ENCODE data around the gene TLX3. TPM values are rescaled to one million over a fixed set of nuclear protein-coding genes. Genes with fewer than 3 reads are reported as not detected.
"Not testable (repeated sequence)": the region's sequence is repeated elsewhere in the genome, so short reads cannot be mapped to it uniquely, and the experiment has no call there.

TLX3 gene
- not detected for polyA plus RNA-seq (ENCODE audit: insufficient read length in 4 of 4)

- DNase-seq (ENCODE audit: low read depth in 4 of 4, low spot score in 2 of 4) = no peak
These were observed at the start of gene TLX3 for GRCh38 chr5:171308453-171309275. Gene TLX3 (plus strand): TSS chr5:171309248. CDS start chr5:171309366, 118 bp downstream.

GRCh38 chr5:171261361-171261760 lies 47.7 kb upstream of the TLX3 start:
- no peak for DNase-seq (ENCODE audit: low read depth in 4 of 4, low spot score in 2 of 4)

- DNase-seq (ENCODE audit: low read depth in 4 of 4, low spot score in 2 of 4) = no peak
These were observed 47.1 kb upstream of the TLX3 start for GRCh38 chr5:171261904-171262303.

GRCh38 chr5:171263181-171263580 lies 45.9 kb upstream of the TLX3 start:
- no peak for DNase-seq (ENCODE audit: low read depth in 4 of 4, low spot score in 2 of 4)

GRCh38 chr5:171264843-171265242 lies 44.2 kb upstream of the TLX3 start:
- no peak for DNase-seq (ENCODE audit: low read depth in 4 of 4, low spot score in 2 of 4)

- DNase-seq (ENCODE audit: low read depth in 4 of 4, low spot score in 2 of 4) = no peak
These were observed 40.1 kb upstream of the TLX3 start for GRCh38 chr5:171268700-171269620.

GRCh38 chr5:171269717-171270116 lies 39.3 kb upstream of the TLX3 start:
- no peak for DNase-seq (ENCODE audit: low read depth in 4 of 4, low spot score in 2 of 4)

GRCh38 chr5:171270136-171270535 lies 38.9 kb upstream of the TLX3 start:
- no peak for DNase-seq (ENCODE audit: low read depth in 4 of 4, low spot score in 2 of 4)

GRCh38 chr5:171271798-171272197 lies 37.2 kb upstream of the TLX3 start:
- no peak for DNase-seq (ENCODE audit: low read depth in 4 of 4, low spot score in 2 of 4)

GRCh38 chr5:171272996-171273970 lies 35.8 kb upstream of the TLX3 start:
- no peak for DNase-seq (ENCODE audit: low read depth in 4 of 4, low spot score in 2 of 4)

GRCh38 chr5:171275841-171276544 lies 33.1 kb upstream of the TLX3 start:
- DNase-seq (ENCODE audit: low read depth in 4 of 4, low spot score in 2 of 4) = no peak

- no peak for DNase-seq (ENCODE audit: low read depth in 4 of 4, low spot score in 2 of 4)
These were observed 25.3 kb upstream of the TLX3 start for GRCh38 chr5:171283753-171284152.

GRCh38 chr5:171285465-171285864 lies 23.6 kb upstream of the TLX3 start:
- DNase-seq (ENCODE audit: low read depth in 4 of 4, low spot score in 2 of 4) = no peak

- no peak for DNase-seq (ENCODE audit: low read depth in 4 of 4, low spot score in 2 of 4)
These were observed 21.0 kb upstream of the TLX3 start for GRCh38 chr5:171288066-171288465.

- DNase-seq (ENCODE audit: low read depth in 4 of 4, low spot score in 2 of 4) = no peak
These were observed 17.7 kb upstream of the TLX3 start for GRCh38 chr5:171291371-171291770.

- DNase-seq (ENCODE audit: low read depth in 4 of 4, low spot score in 2 of 4) = no peak
These were observed 13.7 kb upstream of the TLX3 start for GRCh38 chr5:171295299-171295698.

- no peak for DNase-seq (ENCODE audit: low read depth in 4 of 4, low spot score in 2 of 4)
These were observed 13.2 kb upstream of the TLX3 start for GRCh38 chr5:171295801-171296200.

GRCh38 chr5:171297941-171298340 lies 11.1 kb upstream of the TLX3 start:
- not testable (repeated sequence) for DNase-seq (ENCODE audit: low read depth in 4 of 4, low spot score in 2 of 4)

GRCh38 chr5:171299228-171299627 lies 9.8 kb upstream of the TLX3 start:
- no peak for DNase-seq (ENCODE audit: low read depth in 4 of 4, low spot score in 2 of 4)

- DNase-seq (ENCODE audit: low read depth in 4 of 4, low spot score in 2 of 4) = no peak
These were observed 9.2 kb upstream of the TLX3 start for GRCh38 chr5:171299851-171300250.

Data from left renal cortex interstitium (tissue), 4 donors.